HG03280 (cell line): ENCODE results near the gene DHPS.
"Not testable (repeated sequence)": the region's sequence is repeated elsewhere in the genome, so short reads cannot be mapped to it uniquely, and the experiment has no call there.

Source experiments
- ATAC-seq: cut with Tn5 transposase; IDR thresholded peaks from one replicate; pipeline ENCODE4 v1.9.1; 2021; ENCODE audit warnings: mild to moderate bottlenecking, moderate library complexity; ENCODE audit not compliant: unreplicated experiment

The DHPS gene

GRCh38 chr19:12647490-12648071, 34.1 kb downstream of the DHPS start:
- ATAC-seq: no peak

DNA sequence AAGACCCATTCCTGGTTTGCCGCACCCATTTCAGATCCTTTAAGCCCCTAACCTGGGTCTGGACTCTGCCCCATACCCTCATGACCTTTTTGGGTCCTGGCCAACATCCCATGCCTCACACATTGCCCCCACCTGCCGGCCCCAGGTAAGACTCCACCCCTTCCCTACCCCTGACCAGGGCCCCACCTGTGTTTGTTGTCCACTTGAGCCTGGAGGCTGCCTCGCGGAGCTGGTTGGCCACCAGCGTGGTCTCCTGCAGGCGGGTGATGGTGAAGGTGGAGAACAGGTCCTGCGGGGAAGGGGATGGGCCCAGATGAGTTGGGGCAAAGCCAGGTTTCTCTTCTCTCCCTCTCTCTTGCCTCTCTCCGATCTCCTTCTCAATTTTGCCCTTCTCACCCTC, 34.6 kb downstream of the DHPS start:
- no peak for ATAC-seq

- ATAC-seq: no peak
Measured at GRCh38 chr19:12646551-12646950, 35.1 kb downstream of the DHPS start.

GRCh38 chr19:12643716-12644115, 38.0 kb downstream of the DHPS start:
- ATAC-seq: not testable (repeated sequence)

DNA sequence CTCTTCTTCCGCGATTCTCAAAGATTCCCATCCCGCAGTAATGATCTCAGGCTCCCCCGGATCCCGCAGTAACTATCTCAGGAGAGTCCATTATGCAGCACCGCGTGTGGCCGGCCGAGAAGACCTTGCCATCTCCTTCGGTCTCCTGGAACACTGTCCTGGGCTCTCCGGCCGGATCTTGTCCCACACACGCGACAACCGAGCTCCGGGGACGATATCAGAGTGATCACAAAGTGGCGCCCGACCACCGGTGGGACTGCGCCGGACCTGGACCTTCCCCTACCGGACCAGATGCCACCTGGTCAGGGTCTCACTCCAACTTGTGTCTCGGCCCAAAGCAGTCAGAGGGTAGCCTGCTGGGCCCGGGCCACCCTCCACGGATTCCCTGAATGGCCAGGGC, 39.2 kb downstream of the DHPS start:
- ATAC-seq: no peak

DNA sequence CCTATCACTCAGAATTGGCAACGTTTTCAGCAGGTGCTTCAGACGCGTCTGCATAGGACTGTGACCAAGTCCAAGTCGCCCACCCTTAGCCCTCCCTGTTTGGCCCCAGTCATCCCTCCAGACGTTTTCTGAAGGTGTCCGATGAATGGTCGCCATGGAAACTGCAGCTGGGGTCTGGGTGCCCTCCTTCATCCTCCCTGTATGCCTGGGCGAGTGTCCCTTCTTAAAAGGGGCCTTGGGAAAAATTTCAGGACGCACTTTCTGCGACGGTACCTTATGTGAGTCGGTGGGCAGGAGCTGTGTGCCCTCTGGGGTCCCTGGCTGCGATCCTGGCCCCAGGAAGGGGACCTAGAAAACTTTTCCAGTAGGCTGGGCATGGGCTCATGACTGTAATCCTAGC, 40.2 kb downstream of the DHPS start:
- no peak for ATAC-seq

DNA sequence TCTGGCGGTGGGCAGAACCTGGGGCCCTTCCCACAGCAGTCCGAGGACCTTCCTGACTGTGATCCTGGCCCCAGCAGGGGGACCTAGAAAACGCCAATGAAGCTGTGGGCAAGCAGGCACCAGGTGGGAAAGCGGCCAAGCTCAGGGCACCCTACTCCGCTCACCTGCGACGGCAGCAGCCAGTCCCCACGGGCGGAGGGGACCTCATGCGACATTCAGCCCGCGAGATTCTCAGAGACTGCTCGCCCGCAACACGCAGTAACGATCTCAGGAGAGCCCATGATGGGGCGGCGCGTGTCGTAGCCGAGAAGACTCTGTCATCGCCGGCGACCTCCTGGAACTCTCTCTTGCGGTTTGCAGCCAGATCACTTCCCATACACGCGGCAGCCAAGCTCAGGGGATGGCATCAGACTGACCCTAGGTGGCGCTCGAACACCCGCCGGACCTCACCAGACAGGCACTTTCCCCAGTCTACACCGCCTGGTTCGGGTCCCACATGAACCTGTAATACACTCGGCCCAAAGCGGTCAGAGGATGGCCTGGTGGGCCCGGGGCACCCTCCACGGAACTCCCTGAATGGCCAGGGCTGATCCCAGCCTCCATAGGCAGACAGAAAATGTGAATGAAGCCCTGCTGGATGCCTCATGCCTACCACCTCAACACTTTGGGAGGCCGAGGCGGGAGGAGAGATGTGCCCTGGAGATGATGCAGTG, 41.6 kb downstream of the DHPS start:
- no peak for ATAC-seq

DNA sequence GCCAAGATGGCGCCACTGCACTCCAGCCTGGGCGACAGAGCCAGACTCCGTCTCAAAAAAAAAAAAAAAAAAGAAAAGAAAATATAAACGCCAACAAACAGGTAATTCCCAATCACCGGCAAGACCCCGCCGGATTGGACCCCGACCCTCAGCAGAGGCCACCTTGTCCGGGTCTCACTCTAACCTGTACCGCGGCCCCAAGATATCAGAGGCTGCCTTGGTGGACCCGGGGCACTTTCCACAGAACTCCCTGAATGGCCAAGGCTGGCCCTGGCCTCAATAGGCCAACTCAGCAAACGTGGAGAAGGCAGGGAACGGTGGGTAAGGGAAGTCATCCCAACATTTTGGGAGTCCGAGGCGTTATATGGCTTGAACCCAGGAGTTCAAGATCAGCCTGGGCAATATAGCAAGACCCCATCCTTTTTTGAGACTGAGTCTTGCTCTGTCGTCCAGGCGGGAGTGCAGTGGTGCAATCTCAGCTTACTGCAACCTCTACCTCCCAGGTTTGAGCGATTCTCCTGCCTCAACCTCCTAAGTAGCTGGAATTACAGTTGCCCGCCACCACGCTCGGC, 43.0 kb downstream of the DHPS start:
- ATAC-seq: no peak

DNA sequence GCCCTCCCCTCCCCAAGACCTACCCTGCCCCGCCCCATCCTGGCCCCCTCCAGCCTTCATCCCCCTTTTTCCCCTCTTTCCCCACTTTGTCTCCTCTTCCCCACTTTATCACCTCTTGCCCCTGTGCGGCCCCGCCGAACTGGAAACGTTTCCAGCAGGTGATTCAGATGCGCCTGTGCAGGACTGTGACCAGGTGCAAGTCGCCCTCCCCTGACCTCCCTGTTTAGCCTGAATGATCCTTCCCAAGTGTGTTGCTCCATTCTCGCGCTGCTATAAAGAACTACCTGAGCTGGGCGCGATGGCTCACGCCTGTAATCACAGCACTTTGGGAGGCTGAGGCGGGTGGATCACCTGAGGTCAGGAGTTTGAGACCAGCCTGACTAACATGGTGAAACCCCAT, 45.0 kb downstream of the DHPS start:
- ATAC-seq: no peak

- no peak for ATAC-seq
Measured at GRCh38 chr19:12629215-12629614, 52.5 kb downstream of the DHPS start.

DNA sequence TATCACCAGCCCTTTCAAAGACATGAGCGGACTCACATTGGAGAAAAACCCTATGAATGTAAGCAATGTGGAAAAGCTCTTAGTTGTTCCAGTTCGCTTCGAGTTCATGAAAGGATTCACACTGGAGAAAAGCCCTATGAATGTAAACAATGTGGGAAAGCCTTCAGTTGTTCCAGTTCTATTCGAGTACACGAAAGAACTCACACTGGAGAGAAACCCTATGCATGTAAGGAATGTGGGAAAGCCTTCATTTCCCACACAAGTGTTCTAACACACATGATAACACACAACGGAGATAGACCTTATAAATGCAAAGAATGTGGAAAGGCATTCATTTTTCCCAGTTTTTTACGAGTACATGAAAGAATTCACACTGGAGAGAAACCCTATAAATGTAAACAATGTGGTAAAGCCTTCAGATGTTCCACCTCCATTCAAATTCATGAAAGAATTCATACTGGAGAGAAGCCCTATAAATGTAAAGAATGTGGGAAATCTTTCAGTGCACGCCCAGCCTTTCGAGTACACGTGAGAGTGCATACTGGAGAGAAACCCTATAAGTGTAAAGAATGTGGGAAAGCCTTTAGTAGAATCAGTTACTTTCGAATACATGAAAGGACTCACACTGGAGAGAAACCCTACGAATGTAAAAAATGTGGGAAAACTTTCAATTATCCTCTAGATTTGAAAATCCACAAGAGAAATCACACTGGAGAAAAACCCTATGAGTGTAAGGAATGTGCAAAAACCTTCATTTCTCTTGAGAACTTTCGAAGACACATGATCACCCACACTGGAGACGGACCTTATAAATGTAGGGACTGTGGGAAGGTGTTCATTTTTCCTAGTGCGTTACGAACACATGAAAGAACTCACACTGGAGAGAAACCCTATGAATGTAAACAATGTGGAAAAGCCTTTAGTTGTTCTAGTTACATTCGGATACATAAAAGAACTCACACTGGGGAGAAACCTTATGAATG, 53.3 kb downstream of the DHPS start:
- no peak for ATAC-seq

GRCh38 chr19:12626958-12627357, 54.7 kb downstream of the DHPS start:
- no peak for ATAC-seq
